ENCODE results near the gene AHCTF1. TPM values are rescaled to one million over a fixed set of nuclear protein-coding genes. Genes with fewer than 3 reads are reported as not detected.

AHCTF1 gene
- total and polyA plus RNA-seq, 8 donors, result 22.4 to 62.5 (median 49.5) TPM

- ATAC-seq (peak; percentile 26), DNase-seq (peak in 3 of 4 donors; percentile 8 to 78 (median 55))
- Histone ChIP-seq H3K4me3 (no peak overlapping the region), H3K27me3 (no peaks in the 10 kb centered on the region), H3K27ac (no peak overlapping the region), H3K36me3 (no peaks in the 10 kb centered on the region), H3K9me3 (peaks cover 0 to 54% of the 10 kb centered on the region in 2 donors), H3K4me1 (no peaks in the 10 kb centered on the region)
- intact Hi-C loops (cut with DNase I), result no loop called here
- TF ChIP-seq, protein P1, sequence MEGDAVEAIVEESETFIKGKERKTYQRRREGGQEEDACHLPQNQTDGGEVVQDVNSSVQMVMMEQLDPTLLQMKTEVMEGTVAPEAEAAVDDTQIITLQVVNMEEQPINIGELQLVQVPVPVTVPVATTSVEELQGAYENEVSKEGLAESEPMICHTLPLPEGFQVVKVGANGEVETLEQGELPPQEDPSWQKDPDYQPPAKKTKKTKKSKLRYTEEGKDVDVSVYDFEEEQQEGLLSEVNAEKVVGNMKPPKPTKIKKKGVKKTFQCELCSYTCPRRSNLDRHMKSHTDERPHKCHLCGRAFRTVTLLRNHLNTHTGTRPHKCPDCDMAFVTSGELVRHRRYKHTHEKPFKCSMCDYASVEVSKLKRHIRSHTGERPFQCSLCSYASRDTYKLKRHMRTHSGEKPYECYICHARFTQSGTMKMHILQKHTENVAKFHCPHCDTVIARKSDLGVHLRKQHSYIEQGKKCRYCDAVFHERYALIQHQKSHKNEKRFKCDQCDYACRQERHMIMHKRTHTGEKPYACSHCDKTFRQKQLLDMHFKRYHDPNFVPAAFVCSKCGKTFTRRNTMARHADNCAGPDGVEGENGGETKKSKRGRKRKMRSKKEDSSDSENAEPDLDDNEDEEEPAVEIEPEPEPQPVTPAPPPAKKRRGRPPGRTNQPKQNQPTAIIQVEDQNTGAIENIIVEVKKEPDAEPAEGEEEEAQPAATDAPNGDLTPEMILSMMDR (IDR thresholded peaks at IDR 0.05), result peak; percentile 77 to 85
These were observed 39.5 kb upstream of the AHCTF1 start for GRCh38 chr1:246971090-246971721.

- ATAC-seq (no peak), DNase-seq (no peak)
- H3K4me1 ChIP-seq, result no peaks in the 10 kb centered on the region
- TF ChIP-seq, protein P1 (IDR thresholded peaks at IDR 0.05), result no peak
- intact Hi-C loops (cut with DNase I), result no loop called here
- H3K27ac ChIP-seq, result peak overlapping the region in 1 of 2 donors; percentile 65
- peaks cover 0 to 48% of the 10 kb centered on the region in 2 donors for H3K9me3 ChIP-seq
- no peak overlapping the region for H3K4me3 ChIP-seq
- H3K27me3 ChIP-seq, result no peaks in the 10 kb centered on the region
- H3K36me3 ChIP-seq, result no peaks in the 10 kb centered on the region
These were observed 37.9 kb upstream of the AHCTF1 start for GRCh38 chr1:246969621-246970020.

- Histone ChIP-seq H3K9me3 (peaks cover 0 to 39% of the 10 kb centered on the region in 2 donors), H3K27me3 (no peaks in the 10 kb centered on the region), H3K36me3 (no peaks in the 10 kb centered on the region), H3K4me1 (peaks cover 0 to 15% of the 10 kb centered on the region in 2 donors), H3K4me3 (no peak overlapping the region), H3K27ac (no peak overlapping the region)
- DNase-seq (no peak), ATAC-seq (no peak)
- intact Hi-C loops (cut with DNase I), result no loop called here
- TF ChIP-seq, protein P1 (IDR thresholded peaks at IDR 0.05), result no peak
These were observed 34.8 kb upstream of the AHCTF1 start for GRCh38 chr1:246966502-246966901.

- ATAC-seq, result peak; percentile 53
These were observed 28.4 kb upstream of the AHCTF1 start for GRCh38 chr1:246959944-246960693.

GRCh38 chr1:246954126-246954525 is 22.4 kb upstream of the AHCTF1 start:
- TF ChIP-seq, protein P1 (IDR thresholded peaks at IDR 0.05), result no peak
- ATAC-seq (no peak), DNase-seq (no peak)
- H3K4me3 ChIP-seq, result no peak overlapping the region
- H3K4me1 ChIP-seq, result no peaks in the 10 kb centered on the region
- no peaks in the 10 kb centered on the region for H3K36me3 ChIP-seq
- H3K9me3 ChIP-seq, result no peaks in the 10 kb centered on the region
- no peaks in the 10 kb centered on the region for H3K27me3 ChIP-seq
- intact Hi-C loops (cut with DNase I), result no loop called here
- no peak overlapping the region for H3K27ac ChIP-seq

More at GRCh38 chr1:246959944-246960693, 28.4 kb upstream of the AHCTF1 start:
- peaks cover 0 to 30% of the 10 kb centered on the region in 2 donors for H3K4me1 ChIP-seq
- peaks cover 0 to 4% of the 10 kb centered on the region in 2 donors for H3K9me3 ChIP-seq
- peak overlapping the region; percentile 58 to 93 for H3K27ac ChIP-seq
- no peaks in the 10 kb centered on the region for H3K36me3 ChIP-seq
- H3K27me3 ChIP-seq, result no peaks in the 10 kb centered on the region
- intact Hi-C loops (cut with DNase I), result no loop called here
- no peak overlapping the region for H3K4me3 ChIP-seq
- TF ChIP-seq, protein P1 (IDR thresholded peaks at IDR 0.05), result no peak
- DNase-seq, result peak in 1 of 4 donors; percentile 5
